Fibroblast of the aortic adventitia (primary cell): ENCODE measurements around the gene PLEKHH2. TPM values are rescaled to one million over a fixed set of nuclear protein-coding genes. Genes with fewer than 3 reads are reported as not detected.
A peak's percentile ranks its signal among the peaks of the same experiment; 100 is the strongest.

Experiments used
- DNase-seq: peaks from one replicate; pipeline ENCODE4 v3.0.0-alpha.2; 2010; ENCODE audit warnings: low read depth
- H3K4me3 ChIP-seq: 2 replicates; pipeline ENCODE4 v1.5.1; 2011; ENCODE audit warnings: low read depth, mild to moderate bottlenecking, control low read depth, low read length, moderate library complexity
- total RNA-seq: library from RNA; depleted of rRNA; stranded (reverse); fragments of >200 nt; gene quantifications from 2 replicates; pipeline ENCODE4 v1.2.3, GENCODE V29; 2012; ENCODE audit warnings: low replicate concordance
- TF ChIP-seq, protein P1 (sequence below): IDR thresholded peaks from 2 replicates; pipeline ENCODE4 v1.5.1; 2011; ENCODE audit warnings: mild to moderate bottlenecking, low read length, control low read depth, inconsistent platforms; ENCODE audit not compliant: insufficient read depth

PLEKHH2 gene
- total RNA-seq, 1 donor: 5.4 TPM

DNA sequence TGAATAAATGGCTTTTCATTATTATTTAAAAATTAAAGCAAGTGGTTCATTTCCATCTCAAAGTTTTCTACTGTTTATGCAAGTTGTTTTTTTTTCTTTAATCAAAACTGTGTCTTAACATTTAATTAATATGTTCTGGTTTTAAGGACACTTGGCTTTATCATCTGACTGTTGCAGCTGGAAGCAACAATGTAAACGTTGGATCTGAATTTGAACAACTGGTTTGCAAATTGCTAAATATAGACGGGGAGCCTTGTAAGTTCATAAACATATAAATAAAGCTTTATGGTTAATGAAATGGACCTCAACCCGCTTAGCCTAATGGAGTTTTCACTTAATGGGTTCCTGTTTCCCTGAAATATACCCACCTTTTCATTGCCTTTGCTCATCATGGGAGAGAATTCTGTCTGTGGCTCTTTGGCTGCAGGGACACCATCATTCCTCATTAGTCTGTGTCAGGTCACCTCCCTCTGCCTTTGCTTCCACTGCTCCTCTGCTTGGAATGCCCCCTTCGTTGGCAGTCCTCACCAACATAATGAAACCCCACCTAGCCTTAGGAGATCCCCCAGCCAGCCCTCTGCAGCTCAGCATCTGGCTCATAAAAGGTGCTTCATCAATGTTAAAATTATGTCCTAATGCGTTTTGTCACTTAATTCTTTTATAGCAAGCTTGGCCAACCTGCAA lies 92.6 kb downstream of the PLEKHH2 start:
- TF ChIP-seq, protein P1, sequence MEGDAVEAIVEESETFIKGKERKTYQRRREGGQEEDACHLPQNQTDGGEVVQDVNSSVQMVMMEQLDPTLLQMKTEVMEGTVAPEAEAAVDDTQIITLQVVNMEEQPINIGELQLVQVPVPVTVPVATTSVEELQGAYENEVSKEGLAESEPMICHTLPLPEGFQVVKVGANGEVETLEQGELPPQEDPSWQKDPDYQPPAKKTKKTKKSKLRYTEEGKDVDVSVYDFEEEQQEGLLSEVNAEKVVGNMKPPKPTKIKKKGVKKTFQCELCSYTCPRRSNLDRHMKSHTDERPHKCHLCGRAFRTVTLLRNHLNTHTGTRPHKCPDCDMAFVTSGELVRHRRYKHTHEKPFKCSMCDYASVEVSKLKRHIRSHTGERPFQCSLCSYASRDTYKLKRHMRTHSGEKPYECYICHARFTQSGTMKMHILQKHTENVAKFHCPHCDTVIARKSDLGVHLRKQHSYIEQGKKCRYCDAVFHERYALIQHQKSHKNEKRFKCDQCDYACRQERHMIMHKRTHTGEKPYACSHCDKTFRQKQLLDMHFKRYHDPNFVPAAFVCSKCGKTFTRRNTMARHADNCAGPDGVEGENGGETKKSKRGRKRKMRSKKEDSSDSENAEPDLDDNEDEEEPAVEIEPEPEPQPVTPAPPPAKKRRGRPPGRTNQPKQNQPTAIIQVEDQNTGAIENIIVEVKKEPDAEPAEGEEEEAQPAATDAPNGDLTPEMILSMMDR: no peak
- H3K4me3 ChIP-seq: no peak overlapping the region
- no peak for DNase-seq

DNA sequence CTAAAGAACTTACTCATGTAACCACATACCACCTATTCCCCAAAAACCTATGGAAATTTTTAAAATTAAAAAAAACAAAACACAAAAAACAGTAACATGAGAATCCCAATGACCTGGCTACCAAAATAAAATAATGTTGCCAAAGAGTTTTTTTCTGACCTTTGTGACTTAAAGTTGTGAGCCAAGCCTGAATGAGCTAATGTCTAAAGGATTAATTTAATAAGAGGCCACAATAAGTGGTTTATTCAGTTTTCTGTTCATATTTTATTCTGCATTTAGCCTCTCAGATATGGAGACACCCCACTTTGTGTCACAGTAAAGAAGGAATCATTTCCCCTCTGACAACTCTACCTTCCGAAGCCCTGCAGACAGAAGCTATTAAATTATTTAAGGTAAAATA lies 94.2 kb downstream of the PLEKHH2 start:
- H3K4me3 ChIP-seq: no peak overlapping the region
- no peak for DNase-seq
- TF ChIP-seq, protein P1: no peak

DNA sequence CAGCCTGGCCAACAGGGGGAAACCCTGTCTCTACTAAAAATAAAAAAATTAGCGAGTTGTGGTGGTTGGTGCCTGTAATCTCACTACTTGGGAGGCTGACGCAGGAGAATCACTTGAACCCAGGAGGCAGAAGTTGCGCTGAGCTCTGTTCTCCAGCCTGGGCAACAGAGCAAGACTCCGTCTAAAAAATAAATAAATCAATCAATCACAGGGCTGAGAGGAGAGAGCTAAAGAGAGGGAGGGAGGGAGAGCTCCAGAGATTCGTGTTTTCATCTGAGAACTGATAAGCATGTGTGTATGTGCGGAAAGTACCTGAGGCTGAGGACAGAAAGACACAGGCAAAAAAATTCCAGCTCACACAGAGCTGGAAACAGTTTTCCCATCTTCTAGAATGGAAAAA lies 99.6 kb downstream of the PLEKHH2 start:
- TF ChIP-seq, protein P1: no peak
- no peak overlapping the region for H3K4me3 ChIP-seq
- no peak for DNase-seq

DNA sequence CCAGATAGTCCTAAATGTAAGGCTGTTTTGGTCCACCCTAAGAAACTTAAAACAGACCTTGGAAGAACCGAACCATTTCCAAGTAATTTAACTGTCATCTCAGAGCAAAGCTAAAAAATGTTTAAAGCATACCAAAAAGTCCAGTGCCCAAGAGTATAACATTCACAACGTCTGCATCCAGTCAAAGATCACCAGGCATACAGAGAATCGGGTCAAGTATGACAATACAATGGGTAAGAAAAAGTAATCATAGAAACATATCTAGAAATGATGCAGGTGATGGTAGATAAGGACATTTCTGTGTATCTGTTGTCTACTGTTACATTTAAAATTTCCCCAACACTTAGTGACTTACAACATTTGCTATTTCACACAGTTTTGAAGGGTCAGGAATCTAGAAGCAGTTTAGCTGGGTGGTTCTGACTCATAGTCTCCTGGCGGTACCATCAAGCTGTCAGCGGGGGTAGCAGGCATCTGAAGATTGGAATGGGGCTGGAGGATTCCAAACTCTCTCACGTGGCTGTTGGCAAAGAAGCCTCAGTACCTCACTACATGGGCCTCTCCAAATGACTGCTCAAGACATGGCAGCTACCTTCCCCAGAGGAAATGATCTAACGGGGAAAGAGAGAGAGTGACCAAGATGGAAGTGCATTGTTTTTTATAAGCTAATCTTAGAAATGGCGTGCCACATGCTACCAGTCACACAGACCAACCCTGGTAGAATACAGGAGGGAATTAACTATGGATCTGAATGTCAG lies 100.2 kb downstream of the PLEKHH2 start:
- peak; percentile 94 for DNase-seq
- TF ChIP-seq, protein P1: no peak

DNA sequence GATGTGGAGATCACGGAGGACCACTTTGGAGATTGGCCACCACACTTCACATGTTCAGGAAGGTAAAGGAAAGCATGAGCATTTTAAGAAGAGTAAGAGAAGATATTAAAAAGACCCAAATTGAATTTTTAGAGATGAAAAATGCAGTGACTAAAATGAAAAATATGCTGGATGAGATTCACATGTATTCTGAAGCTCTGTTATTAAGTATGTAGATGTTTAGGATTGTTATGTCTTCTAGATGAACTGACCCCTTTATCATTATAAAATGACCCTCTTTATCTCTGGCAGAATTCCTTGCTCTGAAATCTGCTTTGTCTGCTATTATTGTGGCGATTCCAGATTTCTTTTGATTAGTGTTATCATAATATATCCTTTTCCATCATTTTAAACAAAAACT lies 100.8 kb downstream of the PLEKHH2 start:
- no peak overlapping the region for H3K4me3 ChIP-seq
- no peak for DNase-seq
- TF ChIP-seq, protein P1: no peak

More for the DNA sequence above, 100.2 kb downstream of the PLEKHH2 start:
- H3K4me3 ChIP-seq: no peak overlapping the region

DNA sequence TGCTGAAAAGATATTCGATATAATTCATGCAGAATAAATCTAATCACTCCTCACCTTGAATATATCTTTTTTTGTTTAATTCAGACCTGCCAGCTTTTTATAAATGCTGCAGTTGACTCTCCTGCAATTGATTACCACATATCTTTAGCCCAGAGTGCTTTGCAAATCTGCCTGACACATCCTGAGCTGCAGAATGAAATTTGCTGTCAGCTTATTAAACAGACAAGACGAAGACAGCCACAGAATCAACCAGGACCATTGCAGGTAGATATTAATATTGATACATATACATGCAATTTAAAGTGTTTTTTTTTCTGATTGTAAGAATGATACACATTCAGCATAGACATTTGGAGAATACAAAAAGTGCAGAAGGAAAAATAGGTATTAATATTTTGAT lies 101.2 kb downstream of the PLEKHH2 start:
- TF ChIP-seq, protein P1: no peak
- no peak for DNase-seq
- H3K4me3 ChIP-seq: no peak overlapping the region
